Measurements from ENCODE around the gene CCSAP.

The CCSAP gene

GRCh38 chr1:229281339-229281926 lies 61.4 kb downstream of the CCSAP start:
- Mint-ChIP-seq H3K4me3 (no peak overlapping the region), H3K4me1 (peaks cover 18% of the 10 kb centered on the region), H3K27me3 (no peaks in the 10 kb centered on the region), H3K36me3 (peaks cover 18% of the 10 kb centered on the region), H3K9me3 (no peaks in the 10 kb centered on the region), H3K27ac (no peak overlapping the region)
- CTCF ChIA-PET, result no interaction called here
- DNase-seq, result no peak

GRCh38 chr1:229280921-229281320 lies 61.9 kb downstream of the CCSAP start:
- no peak for DNase-seq
- Mint-ChIP-seq H3K9me3 (no peaks in the 10 kb centered on the region), H3K4me3 (no peak overlapping the region), H3K27ac (no peak overlapping the region), H3K4me1 (peaks cover 13% of the 10 kb centered on the region), H3K36me3 (peaks cover 21% of the 10 kb centered on the region), H3K27me3 (no peaks in the 10 kb centered on the region)
- CTCF ChIA-PET, result no interaction called here

- Mint-ChIP-seq H3K9me3 (no peaks in the 10 kb centered on the region), H3K27ac (no peak overlapping the region), H3K36me3 (peaks cover 21% of the 10 kb centered on the region), H3K4me1 (peaks cover 9% of the 10 kb centered on the region), H3K4me3 (no peak overlapping the region), H3K27me3 (no peaks in the 10 kb centered on the region)
- no peak for DNase-seq
- CTCF ChIA-PET, result no interaction called here
Observed at GRCh38 chr1:229280037-229280828, 62.6 kb downstream of the CCSAP start.

- Mint-ChIP-seq H3K36me3 (peaks cover 23% of the 10 kb centered on the region), H3K4me1 (peaks cover 12% of the 10 kb centered on the region), H3K27me3 (no peaks in the 10 kb centered on the region), H3K27ac (no peak overlapping the region), H3K9me3 (no peaks in the 10 kb centered on the region), H3K4me3 (no peak overlapping the region)
- CTCF ChIA-PET, result no interaction called here
- DNase-seq, result no peak
Observed at GRCh38 chr1:229279242-229279641, 63.6 kb downstream of the CCSAP start.

GRCh38 chr1:229278120-229278741 lies 64.6 kb downstream of the CCSAP start:
- DNase-seq, result no peak
- Mint-ChIP-seq H3K4me1 (peaks cover 13% of the 10 kb centered on the region), H3K27me3 (no peaks in the 10 kb centered on the region), H3K27ac (no peak overlapping the region), H3K36me3 (peaks cover 22% of the 10 kb centered on the region), H3K4me3 (no peak overlapping the region), H3K9me3 (no peaks in the 10 kb centered on the region)
- CTCF ChIA-PET, result interaction anchor here (0.9 kb wide), 1 partner anchor 41 kb away, joined by 4 read pairs; no protein-coding TSS in a partner anchor

- H3K4me1 Mint-ChIP-seq, result peaks cover 32% of the 10 kb centered on the region
Observed at GRCh38 chr1:229275005-229275404, 67.8 kb downstream of the CCSAP start.

GRCh38 chr1:229273507-229274232 lies 69.2 kb downstream of the CCSAP start:
- Mint-ChIP-seq H3K27me3 (peaks cover 7% of the 10 kb centered on the region), H3K9me3 (no peaks in the 10 kb centered on the region), H3K27ac (no peak overlapping the region), H3K36me3 (peaks cover 20% of the 10 kb centered on the region), H3K4me3 (no peak overlapping the region), H3K4me1 (peaks cover 32% of the 10 kb centered on the region)
- no peak for DNase-seq
- CTCF ChIA-PET, result interaction anchor here (0.9 kb wide), 2 partner anchors 186 to 209 kb away, joined by 3 read pairs; no protein-coding TSS in a partner anchor

More at GRCh38 chr1:229275005-229275404, 67.8 kb downstream of the CCSAP start:
- no peak for DNase-seq
- Mint-ChIP-seq H3K4me3 (no peak overlapping the region), H3K27me3 (peaks cover 7% of the 10 kb centered on the region), H3K9me3 (no peaks in the 10 kb centered on the region), H3K36me3 (peaks cover 20% of the 10 kb centered on the region), H3K27ac (no peak overlapping the region)
- CTCF ChIA-PET, result no interaction called here

GRCh38 chr1:229272164-229273158 lies 70.4 kb downstream of the CCSAP start:
- CTCF ChIA-PET, result interaction anchor here (0.7 to 1.2 kb wide), 3 partner anchors 14 to 188 kb away, joined by 3 to 5 read pairs (median 3); no protein-coding TSS in a partner anchor
- peaks cover 20% of the 10 kb centered on the region for H3K36me3 Mint-ChIP-seq
- peaks cover 32% of the 10 kb centered on the region for H3K4me1 Mint-ChIP-seq
- peaks cover 7% of the 10 kb centered on the region for H3K27me3 Mint-ChIP-seq
- no peaks in the 10 kb centered on the region for H3K9me3 Mint-ChIP-seq
- no peak overlapping the region for H3K27ac Mint-ChIP-seq
- H3K4me3 Mint-ChIP-seq, result peak overlapping the region; percentile 93
- no peak for DNase-seq

- peak; percentile 59 for DNase-seq
- peak overlapping the region; percentile 82 for H3K27ac Mint-ChIP-seq
- H3K9me3 Mint-ChIP-seq, result peaks cover 7% of the 10 kb centered on the region
- H3K36me3 Mint-ChIP-seq, result peaks cover 23% of the 10 kb centered on the region
- peaks cover 7% of the 10 kb centered on the region for H3K27me3 Mint-ChIP-seq
- CTCF ChIA-PET, result interaction anchor here (0.7 to 1.2 kb wide), 2 partner anchors 13 to 16 kb away, joined by 3 to 5 read pairs; no protein-coding TSS in a partner anchor
- H3K4me3 Mint-ChIP-seq, result peak overlapping the region; percentile 93
- peaks cover 36% of the 10 kb centered on the region for H3K4me1 Mint-ChIP-seq
Observed at GRCh38 chr1:229271448-229272159, 71.2 kb downstream of the CCSAP start.

Measured in activated naive CD4-positive, alpha-beta T cell treated with anti-CD3 and anti-CD28 coated beads, Interleukin-2, amount 10 ng/mL, durations not matched to agents 7 days and 5 days (primary cell).